Activated CD8-positive, alpha-beta memory T cell treated with anti-CD3 and anti-CD28 coated beads, Interleukin-2, amount 50 U/mL, for 1 hour (primary cell): ENCODE results near the gene PTPRN2.

Source experiments
- DNase-seq: peaks from one replicate; pipeline ENCODE4 v3.0.0-alpha.2; 2020; ENCODE audit errors: extremely low read depth

The PTPRN2 gene

DNA sequence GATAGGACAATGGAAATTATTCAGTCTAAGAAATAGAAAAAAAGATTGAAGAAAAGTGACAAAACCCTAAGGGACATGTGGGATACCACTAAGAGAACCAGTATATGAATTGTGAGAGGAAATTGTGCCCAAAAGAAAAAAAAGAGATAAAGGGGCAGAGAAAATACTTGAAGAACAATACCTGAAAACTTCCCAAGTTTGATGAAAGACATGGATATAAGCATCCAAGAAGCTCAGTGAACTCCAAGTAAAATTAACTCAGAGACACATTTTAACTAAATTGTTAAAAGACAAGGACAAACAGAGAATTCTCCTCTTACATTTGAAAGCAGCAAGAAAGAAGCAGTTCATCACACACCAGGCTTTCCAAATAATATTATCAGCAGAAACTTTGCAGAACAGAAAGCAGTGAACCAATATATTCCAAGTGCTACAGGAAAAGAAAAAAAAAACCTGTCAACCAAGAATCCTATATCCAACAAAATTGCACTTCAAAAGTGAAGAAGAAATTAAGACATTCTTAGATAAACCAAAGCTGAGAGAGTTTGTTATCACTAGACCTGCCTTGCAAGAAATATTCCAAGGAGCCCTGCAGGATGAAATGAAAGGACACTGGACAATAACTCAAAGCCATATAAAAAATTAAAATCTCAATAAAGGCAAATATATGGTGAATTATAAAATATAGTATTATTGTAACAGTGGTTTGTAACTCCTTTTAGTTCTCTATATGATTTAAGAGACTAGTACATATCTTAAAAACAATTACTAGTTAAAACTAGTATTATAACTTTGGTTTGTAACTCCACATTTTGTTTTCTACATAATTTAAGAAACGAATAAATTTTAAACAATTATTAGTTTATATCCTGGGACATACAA lies 470.0 kb downstream of the PTPRN2 start:
- DNase-seq: no peak

DNA sequence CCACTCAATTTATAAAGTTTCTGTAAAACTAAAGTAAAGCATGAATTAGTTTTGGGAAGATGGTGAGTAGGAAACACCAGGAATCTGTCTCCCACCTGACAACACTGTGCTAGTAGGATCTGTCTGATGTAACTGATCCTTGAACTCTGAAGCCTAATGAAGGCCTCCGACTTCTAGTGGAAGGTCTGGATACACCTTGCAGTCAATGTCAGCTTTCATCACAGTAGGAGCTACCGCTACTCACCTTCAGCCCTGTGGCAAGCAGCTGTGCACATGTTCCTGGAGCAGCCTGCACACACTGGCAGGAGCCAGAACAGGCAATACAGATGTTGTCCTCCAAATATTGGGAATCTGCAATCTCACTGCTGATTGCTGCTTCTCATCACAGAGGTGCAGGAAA lies 471.4 kb downstream of the PTPRN2 start:
- no peak for DNase-seq

DNA sequence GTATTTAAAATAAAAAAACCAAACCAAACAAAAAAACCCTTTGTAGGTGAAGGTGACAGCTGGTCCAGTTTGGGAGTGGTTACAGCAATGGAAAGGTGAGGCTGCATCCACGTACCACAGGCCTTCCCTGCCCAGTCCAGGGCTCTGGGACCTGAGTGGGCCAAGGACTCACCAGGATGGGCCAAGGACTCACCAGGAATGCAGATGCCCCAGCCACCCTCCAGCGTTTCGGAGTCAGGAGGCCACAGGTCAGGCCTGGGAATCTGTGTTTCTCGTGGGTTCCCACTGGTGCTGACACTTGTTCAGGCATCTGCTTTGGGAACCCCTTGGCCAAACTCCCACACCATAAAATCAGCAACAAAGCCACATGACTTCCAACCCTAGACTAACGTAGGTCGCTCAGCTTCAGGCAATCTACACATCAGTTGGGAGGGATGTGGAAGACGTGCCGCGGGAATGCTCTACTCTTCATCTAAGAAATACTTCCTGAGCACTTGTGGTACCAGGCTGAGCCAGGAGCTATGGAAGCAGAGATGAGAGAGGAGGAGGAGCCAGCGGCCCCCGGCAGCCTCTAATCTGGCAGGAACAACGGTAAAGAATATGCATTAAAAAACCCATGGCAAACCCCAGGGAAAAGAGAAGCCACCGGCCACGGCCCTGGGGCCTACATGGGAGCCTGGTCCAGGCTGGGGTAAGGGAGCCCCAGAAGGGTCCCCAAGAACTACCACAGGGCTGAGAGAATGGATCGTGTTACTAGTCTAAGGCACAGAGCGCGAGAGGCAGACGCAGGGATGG lies 473.4 kb downstream of the PTPRN2 start:
- no peak for DNase-seq

DNA sequence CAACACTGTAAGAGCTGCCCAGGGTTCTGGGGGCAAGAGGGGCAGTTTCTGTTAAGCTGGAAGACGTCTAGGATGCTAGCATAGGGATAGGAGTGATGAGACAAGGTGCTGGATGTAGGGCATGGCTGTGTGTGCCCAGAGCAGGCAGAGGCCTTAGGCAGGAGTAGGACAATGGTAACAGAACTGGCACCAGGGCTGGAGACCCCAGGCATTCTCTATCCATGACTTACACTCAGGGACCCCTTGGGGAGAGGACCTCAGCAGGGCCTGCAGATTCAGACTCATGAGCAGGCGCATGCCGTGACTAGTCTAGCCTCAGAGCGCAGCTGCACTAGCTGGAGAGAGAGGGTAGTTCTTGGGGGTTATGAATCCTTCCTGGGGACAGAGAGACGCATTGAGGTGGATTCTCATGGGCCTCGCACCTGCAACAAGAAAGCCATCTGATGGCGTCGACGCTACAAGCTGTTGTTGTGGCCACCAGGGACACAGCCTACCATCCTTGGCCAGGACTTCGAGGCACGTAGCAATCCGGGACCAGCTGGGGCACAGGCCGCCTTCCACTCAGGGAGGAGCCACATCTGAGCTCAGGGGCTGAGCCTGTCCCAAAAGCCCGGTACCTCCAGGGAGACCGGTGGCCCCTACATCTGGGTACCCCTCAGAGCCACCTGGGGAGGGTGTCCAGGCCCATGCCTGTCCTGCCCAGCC lies 474.1 kb downstream of the PTPRN2 start:
- no peak for DNase-seq

DNA sequence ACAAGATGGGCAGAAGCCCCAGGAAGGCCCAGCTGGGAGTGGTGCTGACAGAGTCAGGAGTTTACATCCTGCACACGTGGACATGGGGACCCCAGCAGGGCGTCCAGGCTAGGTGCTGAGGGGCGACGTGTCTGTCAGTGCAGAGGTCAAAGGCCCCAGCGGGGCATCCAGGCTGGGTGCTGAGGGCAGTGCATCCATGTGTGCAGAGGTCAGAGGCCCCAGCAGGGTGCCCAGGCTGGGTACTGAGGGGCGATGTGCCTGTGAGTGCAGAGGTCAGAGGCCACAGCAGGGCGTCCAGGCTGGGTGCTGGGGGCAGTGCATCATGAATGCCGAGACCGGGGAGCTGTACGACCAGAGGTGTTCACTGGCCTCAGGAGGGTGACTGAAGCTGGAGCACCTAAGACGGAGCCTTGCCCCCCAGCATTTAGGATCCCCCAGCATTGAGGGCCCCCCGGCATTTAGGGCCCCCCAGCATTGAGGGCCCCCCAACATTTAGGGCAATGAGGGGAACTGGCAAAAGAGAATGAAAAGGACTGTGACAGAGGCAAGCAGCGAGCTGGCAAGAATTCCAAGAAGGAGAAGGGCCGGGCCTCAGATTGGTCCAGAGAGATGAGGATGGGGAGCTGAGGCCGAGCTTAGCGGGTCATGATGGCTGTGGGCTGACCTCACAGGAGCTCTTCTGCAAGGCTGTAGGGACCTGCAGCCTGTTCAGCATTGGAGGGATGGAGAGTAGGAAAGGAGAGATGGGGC lies 474.9 kb downstream of the PTPRN2 start:
- no peak for DNase-seq

DNA sequence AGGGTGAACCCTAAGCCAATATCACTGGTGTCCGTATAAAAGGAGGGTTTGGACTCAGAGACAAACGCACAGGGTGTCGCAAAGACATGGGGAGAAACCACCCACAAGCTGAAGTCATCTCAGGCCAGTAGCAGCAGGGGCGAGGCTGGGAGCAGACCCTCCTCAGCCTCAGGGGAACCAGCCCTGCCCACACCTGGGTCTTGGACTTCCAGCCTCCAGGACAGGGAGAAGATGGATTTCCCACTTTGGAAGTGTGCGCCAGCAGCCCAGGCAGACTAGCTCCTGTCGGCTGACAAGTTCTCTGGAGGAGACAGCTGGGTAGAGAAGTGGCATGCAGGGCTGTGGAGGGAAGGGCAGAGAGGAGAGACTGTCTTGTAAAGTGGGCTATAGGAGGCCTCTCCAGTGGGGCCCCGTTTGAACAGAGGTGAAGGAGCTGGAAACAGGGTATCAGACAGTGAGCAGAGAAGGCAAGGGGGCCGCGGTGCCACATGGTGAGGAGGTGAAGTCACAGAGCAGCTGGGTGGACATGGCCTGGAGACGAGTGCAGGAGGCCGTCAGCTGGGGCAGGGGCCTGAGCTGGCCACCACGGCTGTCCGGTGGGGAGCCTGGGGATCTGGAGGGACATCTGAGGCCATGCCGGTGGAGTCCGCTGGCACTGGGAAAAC lies 475.6 kb downstream of the PTPRN2 start:
- DNase-seq: no peak

DNA sequence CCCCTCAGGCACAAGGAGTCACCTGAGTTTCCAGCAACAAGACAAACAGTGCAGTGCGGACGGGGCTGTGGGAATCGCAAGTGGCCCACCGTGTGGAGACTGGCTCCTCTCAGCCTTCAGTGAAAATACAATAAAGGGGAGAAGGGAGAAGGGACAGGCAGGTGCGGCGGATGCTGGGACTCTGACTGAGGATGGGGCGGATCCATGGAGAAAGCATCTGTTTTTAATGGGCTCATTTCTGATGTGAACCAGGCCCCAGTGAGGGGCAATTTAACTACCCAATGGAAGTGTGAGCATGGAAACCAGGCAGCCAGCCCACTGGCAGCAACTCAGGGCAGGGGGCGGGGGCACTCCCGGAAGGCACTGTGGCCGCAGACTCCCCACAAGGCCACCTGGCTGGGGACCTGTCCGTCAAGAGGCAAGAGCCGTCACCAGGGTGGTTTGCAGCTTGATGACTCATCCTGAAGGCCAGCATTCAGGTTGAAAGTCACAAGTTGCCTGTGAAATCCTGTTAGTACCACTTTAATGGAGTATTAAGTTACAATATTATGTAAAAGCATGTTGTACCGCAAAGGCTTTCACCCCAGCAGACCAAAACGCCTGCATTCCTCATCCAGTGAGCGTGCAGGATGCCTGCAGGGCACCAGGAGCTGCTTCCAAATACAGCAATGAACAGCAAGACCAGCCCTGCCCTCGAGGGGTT lies 476.4 kb downstream of the PTPRN2 start:
- no peak for DNase-seq

DNA sequence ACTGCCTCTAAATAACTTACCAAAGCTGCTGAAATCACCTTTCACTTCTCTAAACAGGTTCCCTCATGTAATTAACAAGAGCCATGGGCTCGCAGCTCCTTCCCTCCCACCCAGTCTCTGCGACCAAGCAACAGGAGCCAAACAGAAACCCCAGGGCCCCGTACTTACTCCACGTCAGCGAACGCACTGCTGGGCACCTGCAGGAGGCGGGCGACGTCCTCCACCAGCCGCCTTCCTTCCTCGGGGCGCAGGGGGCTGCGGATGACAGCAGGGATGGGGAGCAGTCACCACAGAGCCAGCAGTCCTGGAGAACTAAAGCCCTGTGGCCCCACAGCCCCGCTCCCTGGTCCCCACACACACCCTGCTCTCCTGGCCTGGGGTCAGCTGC lies 477.0 kb downstream of the PTPRN2 start:
- DNase-seq: no peak

DNA sequence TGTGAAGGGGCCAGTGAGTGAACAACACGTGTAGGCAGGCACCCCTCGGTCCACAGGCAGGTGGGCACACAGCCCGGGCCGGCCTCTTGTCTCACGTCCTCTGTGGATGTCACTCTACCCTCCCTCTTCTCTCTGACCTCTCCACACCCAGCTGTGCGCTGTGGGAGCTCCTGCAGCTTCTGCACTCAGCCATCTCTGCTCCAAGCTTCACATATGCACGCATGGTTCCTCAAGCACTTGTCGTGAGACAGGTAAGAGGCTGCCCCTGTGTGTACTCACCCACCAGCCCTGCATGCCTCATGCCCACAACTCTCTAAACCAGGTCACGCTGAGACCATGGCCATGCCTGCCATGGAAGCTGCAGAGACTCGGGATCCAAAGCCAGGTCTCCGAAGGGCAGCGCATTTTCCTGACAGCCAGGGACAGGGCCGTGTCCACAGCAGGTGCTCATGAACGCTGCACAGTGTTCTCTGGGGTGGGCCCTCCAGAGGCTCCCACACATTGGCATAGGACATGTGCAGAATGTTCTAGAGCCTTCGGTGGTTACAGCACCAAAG lies 477.5 kb downstream of the PTPRN2 start:
- no peak for DNase-seq

DNA sequence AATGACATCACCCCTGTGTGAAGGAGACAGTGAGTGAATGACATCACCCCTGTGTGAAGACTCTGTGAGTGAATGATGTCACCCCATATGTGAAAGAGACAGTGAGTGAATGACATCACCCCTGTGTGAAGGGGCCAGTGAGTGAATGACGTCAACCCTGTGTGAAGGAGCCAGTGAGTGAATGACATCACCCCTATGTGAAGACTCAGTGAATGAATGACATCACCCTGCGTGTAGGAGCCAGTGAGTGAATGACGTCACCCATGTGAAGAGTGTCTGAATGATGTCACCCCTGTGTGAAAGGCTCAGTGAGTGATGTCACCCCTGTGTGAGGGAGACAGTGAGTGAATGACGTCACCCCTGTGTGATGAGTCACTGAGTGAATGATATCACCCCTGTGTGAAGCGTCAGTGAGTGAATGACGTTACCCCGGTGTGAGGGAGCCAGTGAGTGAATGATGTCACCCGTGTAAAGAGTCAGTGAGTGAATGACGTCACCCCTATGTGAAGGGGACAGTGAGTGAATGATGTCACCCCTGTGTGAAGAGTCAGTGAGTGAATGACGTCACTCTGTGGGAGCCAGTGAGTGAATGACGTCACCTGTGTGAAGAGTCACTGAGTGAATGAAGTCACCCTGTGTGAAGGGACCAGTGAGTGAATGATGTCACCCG lies 478.1 kb downstream of the PTPRN2 start:
- no peak for DNase-seq

DNA sequence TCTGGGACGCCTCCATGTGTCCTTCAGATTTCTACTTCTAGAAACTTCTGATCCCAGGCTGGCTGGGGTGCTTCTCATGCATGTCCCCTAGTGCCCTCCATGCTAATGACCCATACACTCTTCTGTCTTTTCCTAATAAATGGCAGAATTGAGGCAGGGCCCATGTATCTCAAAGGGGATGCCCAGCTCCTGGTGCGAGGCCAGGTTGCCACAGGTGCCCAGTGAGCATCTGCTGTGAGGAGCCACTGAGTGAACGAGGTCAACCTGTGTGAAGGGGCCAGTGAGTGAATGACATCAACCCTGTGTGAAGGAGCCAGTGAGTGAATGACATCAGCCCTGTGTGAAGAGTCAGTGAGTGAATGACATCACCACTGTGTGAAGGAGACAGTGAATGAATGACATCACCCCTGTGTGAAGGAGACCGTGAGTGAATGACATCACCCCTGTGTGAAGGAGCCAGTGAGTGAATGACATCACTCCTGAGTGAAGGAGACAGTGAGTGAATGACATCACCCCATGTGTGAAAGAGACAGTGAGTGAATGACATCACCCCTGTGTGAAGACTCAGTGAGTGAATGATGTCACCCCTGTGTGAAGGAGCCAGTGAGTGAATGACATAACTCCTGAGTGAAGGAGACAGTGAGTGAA lies 478.9 kb downstream of the PTPRN2 start:
- no peak for DNase-seq

DNA sequence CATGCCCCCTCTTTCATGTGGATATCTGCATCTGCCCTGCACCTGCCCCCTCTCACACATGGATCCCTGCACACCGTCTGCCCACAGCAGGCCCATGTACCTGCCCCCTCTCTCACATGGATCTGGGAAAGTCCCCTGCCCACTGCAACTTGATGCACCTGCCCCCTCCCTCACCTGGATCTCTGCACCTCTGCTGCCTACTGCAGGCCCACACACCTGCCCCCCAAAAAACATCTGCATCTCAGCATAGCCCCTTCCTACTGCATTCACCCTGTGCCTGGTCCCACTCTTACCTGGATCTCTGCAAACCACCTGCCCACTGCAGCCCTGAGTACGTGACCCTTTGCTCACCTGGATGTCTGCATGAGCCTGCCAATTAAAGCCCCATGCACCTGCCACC lies 479.8 kb downstream of the PTPRN2 start:
- DNase-seq: no peak

DNA sequence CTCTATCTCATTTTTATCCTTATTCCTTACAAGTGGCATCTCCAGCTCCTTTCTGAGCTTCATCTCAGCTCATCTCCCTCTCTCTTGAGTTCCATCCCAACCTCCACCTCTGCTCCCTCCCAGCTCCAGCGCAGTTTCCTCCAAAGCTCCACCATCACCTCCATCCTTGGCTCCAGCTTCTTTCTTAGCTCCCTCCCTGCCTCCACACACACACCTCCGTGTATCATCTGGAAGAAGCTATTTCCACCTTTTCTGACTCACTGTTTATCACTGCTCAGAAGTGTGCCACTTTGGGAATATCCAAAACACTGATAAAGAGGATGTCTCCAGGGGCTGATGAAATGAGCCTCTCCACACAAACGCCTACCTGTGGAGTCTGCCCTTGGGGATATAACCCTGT lies 481.4 kb downstream of the PTPRN2 start:
- DNase-seq: no peak

DNA sequence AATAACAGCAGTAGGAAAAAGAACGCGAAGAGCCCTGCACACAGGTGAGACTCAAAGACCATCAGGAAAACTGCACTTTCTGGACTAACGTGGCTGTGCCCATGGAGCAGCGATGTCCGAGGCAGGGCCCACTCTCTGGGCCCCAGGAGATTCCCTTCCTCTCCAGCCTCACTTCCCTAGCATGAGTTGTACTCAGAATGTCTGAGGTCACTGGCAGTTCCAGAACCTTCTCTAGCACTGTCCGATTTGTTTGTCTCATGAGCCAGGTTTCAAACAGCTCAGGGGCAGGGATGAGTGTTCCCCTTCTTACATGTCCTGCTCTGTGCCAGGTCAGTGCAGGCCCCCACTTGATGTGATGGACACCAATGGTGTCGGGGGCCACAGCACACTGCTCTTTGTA lies 484.2 kb downstream of the PTPRN2 start:
- DNase-seq: no peak

DNA sequence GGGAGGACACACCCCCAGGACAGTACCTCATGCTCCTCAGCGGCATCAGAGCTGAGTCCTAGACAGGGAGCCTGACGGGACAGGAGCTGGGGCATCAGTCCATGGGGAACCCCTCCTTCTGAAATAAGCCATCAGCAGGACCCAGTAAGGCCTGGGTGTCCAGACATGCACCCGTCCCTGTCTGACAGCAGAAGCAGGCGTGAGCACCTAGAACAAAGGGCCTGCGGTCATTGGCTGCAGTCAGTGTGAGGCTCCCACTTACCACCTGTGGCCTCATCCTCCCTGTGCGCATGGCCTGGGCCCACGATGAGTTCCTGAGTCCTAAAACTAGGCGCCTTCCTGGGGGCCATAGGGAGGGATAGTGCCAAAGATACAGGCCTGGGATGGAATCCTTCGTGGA lies 484.7 kb downstream of the PTPRN2 start:
- no peak for DNase-seq

DNA sequence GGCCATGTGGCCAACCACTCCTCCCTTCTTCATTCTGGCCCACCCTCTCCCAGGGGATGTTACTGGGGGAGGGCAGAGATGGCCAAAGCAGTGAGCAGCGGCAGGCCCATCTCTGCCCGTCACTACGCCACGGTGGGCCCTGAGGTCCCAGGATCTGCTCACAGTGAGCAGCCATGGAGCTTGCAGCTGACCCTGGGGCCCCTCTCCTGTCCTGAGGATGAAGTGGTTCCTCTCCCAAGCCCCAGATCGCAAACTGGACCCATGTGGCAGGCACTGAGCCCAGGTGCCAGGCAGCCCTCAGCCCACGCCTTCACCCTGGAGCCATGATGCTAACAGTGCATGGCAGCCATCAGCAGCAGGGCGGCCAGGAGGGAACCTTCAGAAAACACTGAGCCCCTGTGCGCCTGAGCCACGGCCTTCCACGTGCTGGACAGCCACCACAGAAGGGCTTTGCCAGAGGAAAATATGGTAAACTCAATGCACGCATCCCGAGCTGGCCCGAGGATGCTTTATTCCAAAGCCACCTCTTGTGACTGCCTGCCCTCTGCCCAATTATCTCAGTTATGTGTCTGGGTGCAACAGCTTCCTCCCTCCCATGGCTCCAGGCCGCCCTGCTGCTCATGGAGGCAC lies 485.7 kb downstream of the PTPRN2 start:
- DNase-seq: no peak

DNA sequence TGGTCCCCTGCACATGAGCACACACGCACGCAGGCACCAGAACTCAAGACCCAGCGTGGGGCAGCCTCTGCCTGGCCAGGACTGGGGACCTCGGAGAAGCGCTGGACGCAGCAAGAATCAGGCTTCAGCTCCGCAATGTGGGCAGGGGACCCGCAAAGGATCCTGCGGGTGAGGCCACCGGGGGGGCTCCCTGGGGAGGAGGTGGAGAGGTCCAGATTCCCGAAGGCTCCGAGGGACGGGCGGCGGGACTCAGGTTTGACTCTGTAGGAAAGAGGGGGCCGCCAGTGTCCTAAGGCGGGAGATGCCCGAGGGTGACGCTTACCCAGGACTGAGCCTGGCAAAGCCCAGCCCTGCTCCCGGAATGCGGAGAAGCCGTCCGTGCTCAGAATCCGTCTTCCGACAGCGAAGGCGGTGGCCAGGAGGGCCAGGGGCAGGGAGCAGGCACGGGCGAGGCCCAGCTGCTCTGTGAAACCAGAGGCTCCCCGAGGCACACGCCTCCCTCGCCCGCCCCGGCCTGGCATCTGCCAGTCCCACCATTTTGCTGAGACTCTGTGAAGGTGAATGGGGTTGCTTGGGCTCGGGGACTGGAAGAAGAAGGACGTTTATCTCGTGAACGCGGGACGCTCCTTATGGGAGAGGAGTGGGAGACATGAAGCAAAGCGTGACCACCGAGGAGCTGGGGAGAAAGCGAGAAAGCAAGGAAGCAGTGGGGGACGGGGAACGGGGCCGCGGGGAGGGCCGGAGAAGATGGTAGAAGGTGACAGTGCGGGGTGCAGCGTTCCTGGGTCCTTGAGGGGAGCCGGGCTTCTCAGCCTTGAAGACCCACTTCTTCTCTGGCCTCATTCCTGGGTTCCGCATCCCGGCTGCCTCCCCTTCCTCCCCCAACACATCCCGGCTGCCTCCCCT lies 489.2 kb downstream of the PTPRN2 start:
- DNase-seq: no peak
